KMS-11 (cell line): ENCODE measurements around the gene ILF3.

Experiments used
- H2AFZ ChIP-seq: fragments of 200-600 bp; sonication (generic); 2 replicates; pipeline ENCODE4 v1.6.1; 2016; ENCODE audit warnings: antibody characterized with exemption, mixed run types, low read depth
- H3K27ac ChIP-seq: fragments of 200-600 bp; sonication (generic); 2 replicates; pipeline ENCODE4 v1.6.1; 2016; ENCODE audit warnings: mild to moderate bottlenecking, mixed run types
- H3K27me3 ChIP-seq: fragments of 200-600 bp; sonication (generic); 2 replicates; pipeline ENCODE4 v1.6.1; 2017; ENCODE audit warnings: mild to moderate bottlenecking, low read depth, mixed run types, moderate library complexity; ENCODE audit not compliant: insufficient read depth
- H3K36me3 ChIP-seq: fragments of 200-600 bp; sonication (generic); 2 replicates; pipeline ENCODE4 v1.6.1; 2017; ENCODE audit warnings: mild to moderate bottlenecking, mixed run types; ENCODE audit not compliant: insufficient read depth
- H3K4me1 ChIP-seq: fragments of 200-600 bp; sonication (generic); 2 replicates; pipeline ENCODE4 v1.6.1; 2016; ENCODE audit warnings: mild to moderate bottlenecking, low read depth, mixed run types; ENCODE audit not compliant: poor library complexity, severe bottlenecking
- H3K4me2 ChIP-seq: fragments of 200-600 bp; sonication (generic); 2 replicates; pipeline ENCODE4 v1.7.0; 2016; ENCODE audit warnings: mild to moderate bottlenecking, mixed run types
- H3K4me3 ChIP-seq: fragments of 200-600 bp; sonication (generic); IDR thresholded peaks from 2 replicates; pipeline ENCODE4 v1.6.1; 2017; ENCODE audit warnings: low read depth, low read length, mixed read lengths; ENCODE audit not compliant: insufficient read depth
- H3K79me2 ChIP-seq: fragments of 200-600 bp; sonication (generic); 2 replicates; pipeline ENCODE4 v1.6.1; 2016; ENCODE audit warnings: low read depth, mixed run types; ENCODE audit not compliant: insufficient read depth
- H3K9ac ChIP-seq: fragments of 200-600 bp; sonication (generic); 2 replicates; pipeline ENCODE4 v1.6.1; 2016; ENCODE audit warnings: mild to moderate bottlenecking, mixed run types
- H4K20me1 ChIP-seq: fragments of 200-600 bp; sonication (generic); 2 replicates; pipeline ENCODE4 v1.6.1; 2016; ENCODE audit warnings: mild to moderate bottlenecking, mixed run types; ENCODE audit not compliant: insufficient read depth
- TF ChIP-seq, protein P1 (sequence below): fragments of 200-600 bp; sonication (generic); conservative IDR thresholded peaks from 2 replicates; pipeline ENCODE4 v1.6.1; 2017; ENCODE audit warnings: low read depth, mild to moderate bottlenecking, antibody characterized with exemption, low read length, moderate library complexity, mixed read lengths

ILF3 gene

GRCh38 chr19:10683064-10683426, 28.9 kb downstream of the ILF3 start:
- no peak overlapping the region for H3K4me2 ChIP-seq
- TF ChIP-seq, protein P1, sequence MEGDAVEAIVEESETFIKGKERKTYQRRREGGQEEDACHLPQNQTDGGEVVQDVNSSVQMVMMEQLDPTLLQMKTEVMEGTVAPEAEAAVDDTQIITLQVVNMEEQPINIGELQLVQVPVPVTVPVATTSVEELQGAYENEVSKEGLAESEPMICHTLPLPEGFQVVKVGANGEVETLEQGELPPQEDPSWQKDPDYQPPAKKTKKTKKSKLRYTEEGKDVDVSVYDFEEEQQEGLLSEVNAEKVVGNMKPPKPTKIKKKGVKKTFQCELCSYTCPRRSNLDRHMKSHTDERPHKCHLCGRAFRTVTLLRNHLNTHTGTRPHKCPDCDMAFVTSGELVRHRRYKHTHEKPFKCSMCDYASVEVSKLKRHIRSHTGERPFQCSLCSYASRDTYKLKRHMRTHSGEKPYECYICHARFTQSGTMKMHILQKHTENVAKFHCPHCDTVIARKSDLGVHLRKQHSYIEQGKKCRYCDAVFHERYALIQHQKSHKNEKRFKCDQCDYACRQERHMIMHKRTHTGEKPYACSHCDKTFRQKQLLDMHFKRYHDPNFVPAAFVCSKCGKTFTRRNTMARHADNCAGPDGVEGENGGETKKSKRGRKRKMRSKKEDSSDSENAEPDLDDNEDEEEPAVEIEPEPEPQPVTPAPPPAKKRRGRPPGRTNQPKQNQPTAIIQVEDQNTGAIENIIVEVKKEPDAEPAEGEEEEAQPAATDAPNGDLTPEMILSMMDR = no peak
- no peaks in the 10 kb centered on the region for H3K27me3 ChIP-seq
- H3K36me3 ChIP-seq = peaks cover 25% of the 10 kb centered on the region; the same call in 1 of the 2 replicates
- no peak overlapping the region for H2AFZ ChIP-seq
- peaks cover 6% of the 10 kb centered on the region; the same call in 1 of the 2 replicates for H3K79me2 ChIP-seq
- H3K9ac ChIP-seq = no peak overlapping the region
- no peak overlapping the region for H3K4me3 ChIP-seq
- H3K4me1 ChIP-seq = no peaks in the 10 kb centered on the region
- 0 out of 2 replicates have a peak, but pooled peaks cover 8% of the 10 kb centered on the region for H4K20me1 ChIP-seq
- no peak overlapping the region for H3K27ac ChIP-seq

GRCh38 chr19:10683582-10683981, 29.4 kb downstream of the ILF3 start:
- Histone ChIP-seq H3K36me3 (peaks cover 25% of the 10 kb centered on the region; the same call in 1 of the 2 replicates), H2AFZ (no peak overlapping the region), H3K27me3 (no peaks in the 10 kb centered on the region), H3K4me2 (no peak overlapping the region), H3K9ac (no peak overlapping the region), H3K4me1 (no peaks in the 10 kb centered on the region), H3K27ac (no peak overlapping the region), H3K79me2 (peaks cover 2% of the 10 kb centered on the region; the same call in 1 of the 2 replicates), H4K20me1 (0 out of 2 replicates have a peak, but pooled peaks cover 6% of the 10 kb centered on the region), H3K4me3 (no peak overlapping the region)
- TF ChIP-seq, protein P1 = no peak

DNA sequence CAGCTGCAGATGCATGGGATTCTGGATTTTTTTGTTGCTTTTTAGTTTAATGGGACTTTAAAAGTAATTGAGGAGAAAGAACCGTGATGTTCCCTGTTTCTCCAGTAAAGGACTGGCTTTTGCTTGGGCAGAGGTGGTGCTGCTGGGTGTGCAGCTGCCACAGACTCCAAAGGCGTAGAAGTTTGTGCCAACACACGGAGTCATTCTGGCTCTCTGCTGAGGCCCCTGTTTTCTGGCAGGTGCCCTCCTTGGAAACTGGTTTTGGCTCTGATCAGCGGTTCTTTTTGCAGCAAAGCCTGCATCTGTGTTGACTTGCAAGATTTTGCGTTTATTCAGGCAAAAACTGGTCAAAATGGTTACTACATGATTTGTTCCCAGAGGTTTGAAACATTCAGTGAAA, 31.1 kb downstream of the ILF3 start:
- Histone ChIP-seq H3K79me2 (no peaks in the 10 kb centered on the region; the same call in 1 of the 2 replicates), H3K27ac (no peak overlapping the region), H3K36me3 (peaks cover 30% of the 10 kb centered on the region; the same call in 1 of the 2 replicates), H3K27me3 (no peaks in the 10 kb centered on the region), H3K9ac (no peak overlapping the region), H4K20me1 (peaks cover 3% of the 10 kb centered on the region; the same call in 1 of the 2 replicates), H3K4me3 (no peak overlapping the region), H3K4me2 (no peak overlapping the region), H2AFZ (no peak overlapping the region), H3K4me1 (no peaks in the 10 kb centered on the region)
- TF ChIP-seq, protein P1 = no peak

GRCh38 chr19:10686193-10686592, 32.0 kb downstream of the ILF3 start:
- Histone ChIP-seq H4K20me1 (peaks cover 3% of the 10 kb centered on the region; the same call in 1 of the 2 replicates), H3K36me3 (peaks cover 28% of the 10 kb centered on the region; the same call in 1 of the 2 replicates), H3K9ac (no peak overlapping the region), H3K27me3 (no peaks in the 10 kb centered on the region), H3K4me3 (no peak overlapping the region), H2AFZ (no peak overlapping the region), H3K79me2 (no peaks in the 10 kb centered on the region; the same call in 1 of the 2 replicates), H3K27ac (no peak overlapping the region), H3K4me2 (no peak overlapping the region), H3K4me1 (no peaks in the 10 kb centered on the region)
- TF ChIP-seq, protein P1 = no peak
